ENCODE measurements around the gene SFXN5. TPM values are rescaled to one million over a fixed set of nuclear protein-coding genes. Genes with fewer than 3 reads are reported as not detected.

SFXN5 gene
- polyA plus RNA-seq, 2 of the 4 experiments (the other 2 are of a cell fraction): 16.7 to 19.6 TPM

- no peak for FAIRE-seq
- H3K4me3 ChIP-seq: no peak overlapping the region
- ATAC-seq: no peak
- 92% methylated on average over 7 of the region's 7 CpGs for WGBS (ENCODE audit: missing lambda C conversion rate)
- peaks cover 15% of the 10 kb centered on the region for H3K4me1 ChIP-seq
- H3K27ac ChIP-seq: no peak overlapping the region
- POLR2A ChIA-PET: interaction anchor here (0.7 kb wide), 1 partner anchor 832 kb away, joined by 4 read pairs; the partner anchor contains the start of gene STAMBP
- no peak for TF ChIP-seq POLR2AphosphoS2 (conservative IDR thresholded peaks at IDR 0.05; ENCODE audit: low read length)
- no peak for TF ChIP-seq NFE2L2 (conservative IDR thresholded peaks at IDR 0.05; ENCODE audit: low read length)
- no peak for TF ChIP-seq TP53 (CRISPR knock-in tag; IDR thresholded peaks at IDR 0.05)
- no peak for TF ChIP-seq HOXA7 (CRISPR knock-in tag; IDR thresholded peaks at IDR 0.05)
- no peak for TF ChIP-seq SREBF2 (IDR thresholded peaks at IDR 0.05)
- no peak for TF ChIP-seq HOXB5 (CRISPR knock-in tag; IDR thresholded peaks at IDR 0.05)
- TF ChIP-seq JUN (IDR thresholded peaks at IDR 0.05): no peak
- no peak for TF ChIP-seq RARB (CRISPR knock-in tag; IDR thresholded peaks at IDR 0.05)
- no peak for TF ChIP-seq MYC (IDR thresholded peaks at IDR 0.05; ENCODE audit: borderline replicate concordance, low read length)
- TF ChIP-seq MAX (IDR thresholded peaks at IDR 0.05): no peak
- no peak for TF ChIP-seq NPAS2 (CRISPR knock-in tag; IDR thresholded peaks at IDR 0.05; ENCODE audit: borderline replicate concordance)
- TF ChIP-seq FOSB (CRISPR knock-in tag; IDR thresholded peaks at IDR 0.05): no peak
- TF ChIP-seq HEYL (CRISPR knock-in tag; IDR thresholded peaks at IDR 0.05): no peak
- TF ChIP-seq NR3C1 (IDR thresholded peaks at IDR 0.05): no peak
- TF ChIP-seq POLR2A (IDR thresholded peaks at IDR 0.05; ENCODE audit: low read length): no peak
- no peak for TF ChIP-seq E2F6 (IDR thresholded peaks at IDR 0.05; ENCODE audit: borderline replicate concordance, low read depth)
- TF ChIP-seq HDAC2 (IDR thresholded peaks at IDR 0.05): no peak
- TF ChIP-seq ELK1 (IDR thresholded peaks at IDR 0.05; ENCODE audit: low read depth, low read length): no peak
- TF ChIP-seq KDM1A (IDR thresholded peaks at IDR 0.05; ENCODE audit: low read depth): no peak
- no peak for TF ChIP-seq CBX2 (IDR thresholded peaks at IDR 0.05; ENCODE audit: borderline replicate concordance, low read depth)
- no peak for DNase-seq (ENCODE audit: low read depth in 1 of 2, low spot score in 1 of 2)
- CTCF ChIA-PET: interaction anchor here (0.6 to 18.2 kb wide), 14 partner anchors 10 to 183 kb away, joined by 3 to 190 read pairs (median 4); no protein-coding TSS in a partner anchor
- H3K4me2 ChIP-seq: no peak overlapping the region
- no peaks in the 10 kb centered on the region for H3K9me3 ChIP-seq
Observed at GRCh38 chr2:72996117-72996502, 75.4 kb downstream of the SFXN5 start.

DNA sequence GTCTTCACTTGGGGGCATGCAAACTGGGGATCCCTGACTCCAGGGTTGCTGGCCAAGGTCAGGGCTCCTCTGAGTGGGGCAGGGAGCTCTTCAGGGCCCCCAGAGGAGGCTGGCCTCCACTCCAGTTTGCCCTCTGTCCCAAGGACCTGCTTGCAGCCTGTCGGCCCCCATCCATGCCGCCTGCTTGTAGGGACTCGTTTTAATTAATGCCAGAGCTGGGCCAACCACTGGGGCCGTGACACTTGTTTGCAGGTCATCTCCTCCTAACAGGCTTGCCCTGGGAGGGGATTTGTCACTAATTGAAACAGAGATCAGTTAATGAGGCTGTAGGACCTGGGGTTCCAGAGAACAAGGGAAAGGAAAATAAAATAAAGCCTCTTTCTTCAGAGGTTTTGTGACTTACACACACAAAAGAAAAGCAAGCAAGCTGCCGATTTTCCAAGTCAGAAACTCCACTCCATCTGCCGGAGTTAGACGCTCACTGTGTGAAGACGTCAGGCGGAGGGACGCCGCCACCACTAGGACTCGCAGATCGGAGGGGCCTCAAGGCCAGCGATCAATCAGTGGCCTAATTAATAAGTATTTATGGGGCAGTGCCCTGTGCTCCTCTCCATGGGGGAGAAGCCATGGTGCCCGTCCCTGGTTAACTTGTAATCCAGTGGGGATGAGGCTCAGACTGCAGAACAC lies 75.9 kb downstream of the SFXN5 start:
- ChIA-PET POLR2A (interaction anchor here (0.7 kb wide), 1 partner anchor 833 kb away, joined by 4 read pairs; the partner anchor contains the start of gene STAMBP), CTCF (interaction anchor here (0.8 to 18.2 kb wide), 12 partner anchors 12 to 184 kb away, joined by 3 to 190 read pairs (median 8); no protein-coding TSS in a partner anchor)
- FAIRE-seq: no peak
- no peak for TF ChIP-seq EP300 (IDR thresholded peaks at IDR 0.05)
- TF ChIP-seq CHD2 (IDR thresholded peaks at IDR 0.05; ENCODE audit: low read length, partially characterized antibody): no peak
- TF ChIP-seq KDM1A (IDR thresholded peaks at IDR 0.05; ENCODE audit: low read depth): no peak
- no peak for TF ChIP-seq REST (IDR thresholded peaks at IDR 0.05)
- TF ChIP-seq JUN (IDR thresholded peaks at IDR 0.05): no peak
- TF ChIP-seq HOXA7 (CRISPR knock-in tag; IDR thresholded peaks at IDR 0.05): no peak
- TF ChIP-seq HOXB13 (CRISPR knock-in tag; IDR thresholded peaks at IDR 0.05; ENCODE audit: low read depth): no peak
- no peak for TF ChIP-seq NR3C1 (IDR thresholded peaks at IDR 0.05)
- no peak for TF ChIP-seq RARB (CRISPR knock-in tag; IDR thresholded peaks at IDR 0.05)
- TF ChIP-seq CHD4 (IDR thresholded peaks at IDR 0.05; ENCODE audit: borderline replicate concordance): no peak
- no peak for TF ChIP-seq KDM5A (IDR thresholded peaks at IDR 0.05)
- TF ChIP-seq TP53 (CRISPR knock-in tag; IDR thresholded peaks at IDR 0.05): no peak
- TF ChIP-seq PHF8 (IDR thresholded peaks at IDR 0.05; ENCODE audit: borderline replicate concordance, low read depth): no peak
- TF ChIP-seq SMC3 (IDR thresholded peaks at IDR 0.05): no peak
- TF ChIP-seq POLR2A (IDR thresholded peaks at IDR 0.05; ENCODE audit: low read length): no peak
- no peak for TF ChIP-seq FOXS1 (CRISPR knock-in tag; IDR thresholded peaks at IDR 0.05)
- no peak for DNase-seq (ENCODE audit: low read depth in 1 of 2, low spot score in 1 of 2)
- Histone ChIP-seq H3K4me1 (peaks cover 9% of the 10 kb centered on the region), H3K27ac (no peak overlapping the region), H3K4me2 (no peak overlapping the region), H3K9me3 (no peaks in the 10 kb centered on the region), H3K4me3 (no peak overlapping the region)
- 77% methylated on average over 13 of the region's 15 CpGs for WGBS (ENCODE audit: missing lambda C conversion rate)
- no peak for ATAC-seq
